HepG2 (cell line): ENCODE results near the gene ACOT4. TPM values are rescaled to one million over a fixed set of nuclear protein-coding genes. Genes with fewer than 3 reads are reported as not detected.

Source experiments
- ATF5 ChIP-seq: sonication (generic); formaldehyde crosslinking; IDR thresholded peaks from 2 replicates; pipeline ENCODE4 v1.4.0; 2020; ENCODE audit warnings: mild to moderate bottlenecking, low read depth, missing genetic modification reagents
- CBX1 ChIP-seq: IDR thresholded peaks from one replicate; pipeline ENCODE4 v1.6.1; 2016; ENCODE audit warnings: antibody characterized with exemption, low read depth
- CSRNP2 ChIP-seq: sonication (generic); formaldehyde crosslinking; conservative IDR thresholded peaks from 2 replicates; pipeline ENCODE4 v1.8.0; 2022; ENCODE audit warnings: low read depth, missing genetic modification reagents
- JUND ChIP-seq: sonication (generic); formaldehyde crosslinking; IDR thresholded peaks from 2 replicates; pipeline ENCODE4 v1.8.0; 2022; ENCODE audit warnings: mild to moderate bottlenecking, missing genetic modification reagents
- MED1 ChIP-seq: sonication (generic); formaldehyde crosslinking; IDR thresholded peaks from 2 replicates; pipeline ENCODE4 v1.4.0; 2020; ENCODE audit warnings: missing genetic modification reagents
- REPIN1 ChIP-seq: sonication (generic); formaldehyde crosslinking; IDR thresholded peaks from 2 replicates; pipeline ENCODE4 v1.8.0; 2022; ENCODE audit warnings: missing genetic modification reagents, low read depth, mild to moderate bottlenecking, borderline replicate concordance
- SAFB2 ChIP-seq: sonication (generic); formaldehyde crosslinking; IDR thresholded peaks from 2 replicates; pipeline ENCODE4 v1.5.1; 2020; ENCODE audit warnings: missing genetic modification reagents, low read depth, mild to moderate bottlenecking, borderline replicate concordance
- SATB2 ChIP-seq: sonication (generic); formaldehyde crosslinking; IDR thresholded peaks from 2 replicates; pipeline ENCODE4 v1.5.0; 2020; ENCODE audit warnings: missing genetic modification reagents
- ZNF292 ChIP-seq: sonication (generic); formaldehyde crosslinking; IDR thresholded peaks from 2 replicates; pipeline ENCODE4 v1.8.1; 2022; ENCODE audit warnings: mild to moderate bottlenecking, low read depth, missing genetic modification reagents, borderline replicate concordance
- ZNF564 ChIP-seq: sonication (generic); formaldehyde crosslinking; IDR thresholded peaks from 2 replicates; pipeline ENCODE4 v1.8.1; 2023; ENCODE audit warnings: mild to moderate bottlenecking, missing genetic modification reagents
- ZNF614 ChIP-seq: IDR thresholded peaks from 2 replicates; pipeline ENCODE4 v1.6.1; 2018; ENCODE audit warnings: missing biosample characterization, missing genetic modification reagents, inconsistent platforms, borderline replicate concordance
- ZNF703 ChIP-seq: sonication (generic); formaldehyde crosslinking; IDR thresholded peaks from 2 replicates; pipeline ENCODE4 v1.5.1; 2020; ENCODE audit warnings: missing genetic modification reagents, mild to moderate bottlenecking, moderate library complexity, borderline replicate concordance
- polyA plus RNA-seq, 8 experiments: library from polyadenylated mRNA; depleted of rRNA in 3 of 8; stranded (reverse) in 7 of 8; unstranded in 1 of 8; fragments of >200 nt; fragmentation: Illumina TruSeq in 4 of 8; extraction: Trizol in 4 of 8; gene quantifications; 2 replicates each; pipeline versions ENCODE4 v1.2.1 to v1.2.3, GENCODE V29; 2011 to 2016; ENCODE audit warnings: low read depth in 4 of 8, missing spikeins in 1 of 8, mixed read lengths in 1 of 8; ENCODE audit not compliant: insufficient read depth in 1 of 8
- total RNA-seq, 5 experiments: library from RNA; depleted of rRNA; stranded (reverse); fragments of >200 nt; fragmentation: Illumina TruSeq; extraction: Trizol; gene quantifications; 2 replicates each; pipeline ENCODE4 v1.2.3, GENCODE V29; 2016; ENCODE audit warnings: low read depth in 1 of 5
- TF ChIP-seq, protein P1 (sequence below), 2 experiments: sonication (generic) in 1 of 2; formaldehyde crosslinking in 1 of 2; IDR thresholded peaks; 2 replicates each; pipeline versions ENCODE4 v1.4.0 to v1.6.1; 2018 to 2020; ENCODE audit warnings: missing genetic modification reagents in 2 of 2, borderline replicate concordance in 1 of 2, low read depth in 1 of 2, mild to moderate bottlenecking in 1 of 2, missing biosample characterization in 1 of 2
- TF ChIP-seq, protein P2 (sequence below): IDR thresholded peaks from 2 replicates; pipeline ENCODE4 v1.6.1; 2016; ENCODE audit warnings: low read depth, missing genetic modification reagents, missing compliant biosample characterization
- TF ChIP-seq, protein P3 (sequence below): IDR thresholded peaks from 2 replicates; pipeline ENCODE4 v1.6.1; 2016; ENCODE audit warnings: missing biosample characterization, missing genetic modification reagents, low read depth
- TF ChIP-seq, protein P4 (sequence below): IDR thresholded peaks from 2 replicates; pipeline ENCODE4 v1.6.1; 2012; ENCODE audit warnings: inconsistent platforms

The ACOT4 gene
- total and polyA plus RNA-seq, 2 of the 13 experiments (the other 11 are each of a cell fraction or from before 2014, with no cell fraction given), result 0.04 to 0.05 TPM

DNA sequence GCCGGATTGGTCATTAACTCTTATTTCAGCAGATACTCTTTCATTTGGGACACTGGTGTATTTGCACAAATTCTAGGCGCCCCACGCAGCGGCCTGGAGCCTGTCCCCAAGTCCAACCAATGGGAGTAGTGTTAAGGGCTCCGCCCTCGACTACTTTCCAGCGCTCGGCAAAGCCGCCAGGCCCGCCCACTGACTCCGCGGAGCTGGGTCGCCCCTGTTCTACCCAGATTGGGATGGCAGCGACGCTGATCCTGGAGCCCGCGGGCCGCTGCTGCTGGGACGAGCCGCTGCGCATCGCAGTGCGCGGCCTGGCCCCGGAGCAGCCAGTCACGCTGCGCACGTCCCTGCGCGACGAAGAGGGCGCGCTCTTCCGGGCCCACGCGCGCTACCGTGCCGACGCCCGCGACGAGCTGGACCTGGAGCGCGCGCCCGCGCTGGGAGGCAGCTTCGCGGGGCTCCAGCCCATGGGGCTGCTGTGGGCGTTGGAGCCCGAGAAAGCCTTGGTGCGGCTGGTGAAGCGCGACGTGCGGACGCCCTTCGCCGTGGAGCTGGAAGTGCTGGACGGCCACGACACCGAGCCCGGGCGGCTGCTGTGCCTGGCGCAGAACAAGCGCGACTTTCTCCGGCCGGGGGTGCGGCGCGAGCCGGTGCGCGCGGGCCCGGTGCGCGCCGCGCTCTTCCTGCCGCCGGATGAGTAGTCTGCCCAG is 20.8 kb downstream of the ACOT4 start, which contains the start of gene ACOT6 (continued):
- TF ChIP-seq, protein P1, sequence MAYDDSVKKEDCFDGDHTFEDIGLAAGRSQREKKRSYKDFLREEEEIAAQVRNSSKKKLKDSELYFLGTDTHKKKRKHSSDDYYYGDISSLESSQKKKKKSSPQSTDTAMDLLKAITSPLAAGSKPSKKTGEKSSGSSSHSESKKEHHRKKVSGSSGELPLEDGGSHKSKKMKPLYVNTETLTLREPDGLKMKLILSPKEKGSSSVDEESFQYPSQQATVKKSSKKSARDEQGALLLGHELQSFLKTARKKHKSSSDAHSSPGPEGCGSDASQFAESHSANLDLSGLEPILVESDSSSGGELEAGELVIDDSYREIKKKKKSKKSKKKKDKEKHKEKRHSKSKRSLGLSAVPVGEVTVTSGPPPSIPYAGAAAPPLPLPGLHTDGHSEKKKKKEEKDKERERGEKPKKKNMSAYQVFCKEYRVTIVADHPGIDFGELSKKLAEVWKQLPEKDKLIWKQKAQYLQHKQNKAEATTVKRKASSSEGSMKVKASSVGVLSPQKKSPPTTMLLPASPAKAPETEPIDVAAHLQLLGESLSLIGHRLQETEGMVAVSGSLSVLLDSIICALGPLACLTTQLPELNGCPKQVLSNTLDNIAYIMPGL (CRISPR knock-in tag; IDR thresholded peaks at IDR 0.05; ENCODE audit: borderline replicate concordance in 1 of 2, low read depth in 1 of 2), result peak in 1 of 2 experiments; percentile 73; a peak in 3 of 4 replicates
- TF ChIP-seq, protein P2, sequence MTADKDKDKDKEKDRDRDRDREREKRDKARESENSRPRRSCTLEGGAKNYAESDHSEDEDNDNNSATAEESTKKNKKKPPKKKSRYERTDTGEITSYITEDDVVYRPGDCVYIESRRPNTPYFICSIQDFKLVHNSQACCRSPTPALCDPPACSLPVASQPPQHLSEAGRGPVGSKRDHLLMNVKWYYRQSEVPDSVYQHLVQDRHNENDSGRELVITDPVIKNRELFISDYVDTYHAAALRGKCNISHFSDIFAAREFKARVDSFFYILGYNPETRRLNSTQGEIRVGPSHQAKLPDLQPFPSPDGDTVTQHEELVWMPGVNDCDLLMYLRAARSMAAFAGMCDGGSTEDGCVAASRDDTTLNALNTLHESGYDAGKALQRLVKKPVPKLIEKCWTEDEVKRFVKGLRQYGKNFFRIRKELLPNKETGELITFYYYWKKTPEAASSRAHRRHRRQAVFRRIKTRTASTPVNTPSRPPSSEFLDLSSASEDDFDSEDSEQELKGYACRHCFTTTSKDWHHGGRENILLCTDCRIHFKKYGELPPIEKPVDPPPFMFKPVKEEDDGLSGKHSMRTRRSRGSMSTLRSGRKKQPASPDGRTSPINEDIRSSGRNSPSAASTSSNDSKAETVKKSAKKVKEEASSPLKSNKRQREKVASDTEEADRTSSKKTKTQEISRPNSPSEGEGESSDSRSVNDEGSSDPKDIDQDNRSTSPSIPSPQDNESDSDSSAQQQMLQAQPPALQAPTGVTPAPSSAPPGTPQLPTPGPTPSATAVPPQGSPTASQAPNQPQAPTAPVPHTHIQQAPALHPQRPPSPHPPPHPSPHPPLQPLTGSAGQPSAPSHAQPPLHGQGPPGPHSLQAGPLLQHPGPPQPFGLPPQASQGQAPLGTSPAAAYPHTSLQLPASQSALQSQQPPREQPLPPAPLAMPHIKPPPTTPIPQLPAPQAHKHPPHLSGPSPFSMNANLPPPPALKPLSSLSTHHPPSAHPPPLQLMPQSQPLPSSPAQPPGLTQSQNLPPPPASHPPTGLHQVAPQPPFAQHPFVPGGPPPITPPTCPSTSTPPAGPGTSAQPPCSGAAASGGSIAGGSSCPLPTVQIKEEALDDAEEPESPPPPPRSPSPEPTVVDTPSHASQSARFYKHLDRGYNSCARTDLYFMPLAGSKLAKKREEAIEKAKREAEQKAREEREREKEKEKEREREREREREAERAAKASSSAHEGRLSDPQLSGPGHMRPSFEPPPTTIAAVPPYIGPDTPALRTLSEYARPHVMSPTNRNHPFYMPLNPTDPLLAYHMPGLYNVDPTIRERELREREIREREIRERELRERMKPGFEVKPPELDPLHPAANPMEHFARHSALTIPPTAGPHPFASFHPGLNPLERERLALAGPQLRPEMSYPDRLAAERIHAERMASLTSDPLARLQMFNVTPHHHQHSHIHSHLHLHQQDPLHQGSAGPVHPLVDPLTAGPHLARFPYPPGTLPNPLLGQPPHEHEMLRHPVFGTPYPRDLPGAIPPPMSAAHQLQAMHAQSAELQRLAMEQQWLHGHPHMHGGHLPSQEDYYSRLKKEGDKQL, result 0 out of 2 replicates have a peak, but pooled peaks have one; percentile 13
- TF ChIP-seq, protein P3, sequence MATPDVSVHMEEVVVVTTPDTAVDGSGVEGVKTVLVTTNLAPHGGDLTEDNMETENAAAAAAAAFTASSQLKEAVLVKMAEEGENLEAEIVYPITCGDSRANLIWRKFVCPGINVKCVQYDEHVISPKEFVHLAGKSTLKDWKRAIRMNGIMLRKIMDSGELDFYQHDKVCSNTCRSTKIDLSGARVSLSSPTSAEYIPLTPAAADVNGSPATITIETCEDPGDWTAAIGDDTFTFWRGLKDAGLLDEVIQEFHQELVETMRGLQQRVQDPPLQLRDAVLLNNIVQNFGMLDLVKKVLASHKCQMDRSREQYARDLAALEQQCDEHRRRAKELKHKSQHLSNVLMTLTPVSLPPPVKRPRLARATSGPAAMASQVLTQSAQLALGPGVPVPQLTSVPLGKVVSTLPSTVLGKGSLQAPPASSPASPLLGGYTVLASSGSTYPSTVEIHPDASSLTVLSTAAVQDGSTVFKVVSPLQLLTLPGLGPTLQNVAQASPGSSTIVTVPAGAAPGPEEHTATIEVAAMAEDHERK, result 0 out of 2 replicates have a peak, but pooled peaks have one; percentile 18
- TF ChIP-seq CBX1 (no peak), SATB2 (0 out of 2 replicates have a peak, but pooled peaks have one; percentile 92), SAFB2 (CRISPR knock-in tag) (no peak), JUND (CRISPR knock-in tag) (no peak), ZNF292 (CRISPR knock-in tag) (peak; percentile 63; the same call in 1 of the 2 replicates), CSRNP2 (CRISPR knock-in tag) (no peak), ZNF703 (no peak), ZNF564 (CRISPR knock-in tag) (no peak), ATF5 (CRISPR knock-in tag) (0 out of 2 replicates have a peak, but pooled peaks have one; percentile 37), MED1 (peak; percentile 60), REPIN1 (CRISPR knock-in tag) (peak; percentile 78), ZNF614 (CRISPR knock-in tag) (0 out of 2 replicates have a peak, but pooled peaks have one; percentile 20)
- TF ChIP-seq, protein P4, sequence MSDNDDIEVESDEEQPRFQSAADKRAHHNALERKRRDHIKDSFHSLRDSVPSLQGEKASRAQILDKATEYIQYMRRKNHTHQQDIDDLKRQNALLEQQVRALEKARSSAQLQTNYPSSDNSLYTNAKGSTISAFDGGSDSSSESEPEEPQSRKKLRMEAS, result peak; percentile 62; the same call in 1 of the 2 replicates
